HG02588 (cell line): ENCODE results near the gene SLC7A6.

ENCODE experiments used
- ATAC-seq: cut with Tn5 transposase; IDR thresholded peaks from one replicate; pipeline ENCODE4 v1.9.1; 2021; ENCODE audit warnings: mild to moderate bottlenecking, moderate library complexity; ENCODE audit not compliant: unreplicated experiment

SLC7A6 gene

DNA sequence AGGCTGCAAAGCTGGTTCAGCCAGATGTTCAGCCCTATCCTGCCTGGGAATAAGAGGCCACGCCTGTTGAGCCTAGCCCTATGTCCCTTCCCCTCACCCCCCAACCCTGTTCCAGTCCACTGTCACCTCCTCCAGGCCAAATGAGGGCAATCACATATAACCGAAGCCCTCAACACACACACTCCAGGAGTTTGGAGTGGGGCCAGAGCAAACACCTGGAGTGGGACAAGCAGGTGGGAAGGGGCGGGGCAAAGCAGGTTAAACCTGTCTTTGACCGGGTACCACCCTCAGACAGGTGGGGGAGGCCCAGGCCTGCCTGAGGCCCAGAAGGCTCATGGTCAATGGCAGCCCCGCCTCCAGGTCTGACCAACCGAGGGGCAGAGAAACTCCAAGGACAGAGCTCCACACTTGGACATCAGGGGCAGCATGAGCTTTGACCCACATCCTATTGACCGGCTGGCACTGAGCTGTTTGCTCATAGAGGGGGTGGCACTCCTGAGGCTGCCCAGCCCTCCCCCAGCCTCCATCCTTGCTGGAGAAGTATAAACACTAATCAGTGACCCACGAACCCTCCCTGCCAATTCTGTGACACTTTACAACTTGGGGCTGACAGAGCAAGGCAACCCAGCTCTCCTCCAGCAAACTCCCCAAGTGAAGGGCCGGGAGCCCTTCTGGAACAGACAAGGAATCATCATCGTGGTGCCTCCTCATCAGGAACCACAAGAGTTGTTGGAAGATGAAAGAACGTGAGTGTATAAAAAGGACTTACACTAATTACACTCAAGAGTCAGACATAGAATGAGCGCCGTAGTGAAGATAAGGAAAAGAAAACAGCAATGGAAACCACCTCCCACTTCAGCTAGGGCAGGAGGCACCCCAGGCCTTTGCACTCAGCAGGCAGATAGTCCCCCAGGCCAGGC lies 29.9 kb upstream of the SLC7A6 start:
- no peak for ATAC-seq

DNA sequence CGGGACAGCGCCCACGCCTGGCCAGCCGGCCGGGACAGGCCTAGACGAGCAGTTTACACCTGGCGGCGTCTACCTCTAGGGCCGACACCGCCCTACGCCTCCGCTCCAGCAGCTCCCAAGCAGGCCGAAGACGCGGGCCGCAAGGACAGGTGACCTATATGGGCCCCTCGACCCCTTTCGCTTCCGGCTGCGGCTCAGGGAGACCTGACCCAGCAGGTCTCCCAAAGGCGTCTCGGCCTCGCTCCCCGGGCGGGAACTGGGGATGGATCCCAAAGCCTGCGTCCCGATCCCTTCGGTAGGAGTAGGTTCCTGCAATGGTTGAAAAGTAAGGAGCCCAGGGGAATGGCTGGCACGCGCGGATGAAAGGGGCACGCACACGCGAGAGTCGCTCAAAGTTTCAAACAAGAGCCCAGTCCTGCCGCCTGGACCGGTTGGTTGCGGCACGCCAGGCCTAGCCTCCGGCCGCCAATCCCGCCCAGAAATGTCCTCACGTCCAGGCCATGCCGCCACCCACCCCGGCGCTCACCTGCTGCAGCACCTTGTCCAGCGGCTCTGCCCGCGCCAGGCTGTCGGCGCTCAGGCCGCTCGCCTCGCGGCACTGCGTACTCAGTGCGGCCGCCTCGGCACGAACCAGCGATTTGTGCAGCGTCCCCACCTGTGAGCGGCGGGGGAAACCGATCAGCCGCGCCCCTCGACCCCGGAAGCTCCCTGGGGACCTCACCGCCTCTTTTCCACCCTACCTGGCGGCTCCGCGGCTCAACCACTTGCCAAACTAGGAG lies 29.0 kb upstream of the SLC7A6 start:
- ATAC-seq, result no peak

DNA sequence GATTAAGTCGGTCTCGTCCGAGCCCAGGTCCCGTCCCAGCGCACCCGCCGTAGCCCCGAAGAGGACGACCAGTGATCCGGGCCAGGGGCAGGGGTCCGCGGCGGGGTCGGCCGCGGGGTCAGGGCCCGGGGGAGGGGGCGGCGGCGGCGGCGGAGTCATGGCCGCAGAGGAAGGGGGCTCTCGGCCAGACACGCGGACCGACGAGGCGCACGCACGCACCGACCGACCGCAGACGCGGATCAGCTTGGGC lies 28.5 kb upstream of the SLC7A6 start, which contains the start of gene ESRP2:
TSS of gene ESRP2 (minus strand) at position 241 of the 250 bp plus-strand sequence. CDS start at position 159, 82 bp downstream.
- no peak for ATAC-seq

DNA sequence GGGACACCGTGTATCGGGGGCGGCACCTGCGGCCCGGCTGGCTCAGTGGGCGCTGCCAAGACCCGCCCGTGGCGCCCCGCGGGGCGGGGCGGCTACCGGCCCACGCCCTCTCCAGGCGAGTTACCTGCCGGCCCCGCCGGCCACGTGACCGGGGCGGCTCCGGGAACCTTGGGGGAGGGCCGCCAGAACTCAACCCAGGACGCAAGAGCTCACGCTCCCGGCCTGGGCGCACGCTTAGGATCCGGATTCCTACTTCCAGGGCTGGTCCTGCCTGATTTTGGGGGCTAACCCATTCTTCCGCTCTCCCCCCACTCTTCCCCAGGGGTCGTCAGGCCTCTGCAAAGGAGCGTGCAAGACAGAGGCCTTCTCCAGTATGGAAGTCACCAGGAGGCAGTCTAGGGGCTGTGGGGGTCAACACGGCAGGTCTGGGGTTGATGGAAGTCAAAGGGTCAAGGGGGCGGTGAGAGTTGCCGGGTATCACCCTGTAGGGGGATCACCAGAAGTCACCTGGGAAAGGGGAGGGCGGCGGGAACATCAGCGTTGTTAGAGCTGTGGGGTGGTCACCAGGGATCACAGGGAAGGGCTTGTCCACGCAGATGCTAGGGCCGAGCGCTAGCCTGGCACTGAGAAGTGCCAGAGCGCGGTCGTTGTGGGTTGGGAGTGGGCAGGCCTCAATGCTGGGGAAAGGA lies 28.0 kb upstream of the SLC7A6 start:
- ATAC-seq, result no peak

DNA sequence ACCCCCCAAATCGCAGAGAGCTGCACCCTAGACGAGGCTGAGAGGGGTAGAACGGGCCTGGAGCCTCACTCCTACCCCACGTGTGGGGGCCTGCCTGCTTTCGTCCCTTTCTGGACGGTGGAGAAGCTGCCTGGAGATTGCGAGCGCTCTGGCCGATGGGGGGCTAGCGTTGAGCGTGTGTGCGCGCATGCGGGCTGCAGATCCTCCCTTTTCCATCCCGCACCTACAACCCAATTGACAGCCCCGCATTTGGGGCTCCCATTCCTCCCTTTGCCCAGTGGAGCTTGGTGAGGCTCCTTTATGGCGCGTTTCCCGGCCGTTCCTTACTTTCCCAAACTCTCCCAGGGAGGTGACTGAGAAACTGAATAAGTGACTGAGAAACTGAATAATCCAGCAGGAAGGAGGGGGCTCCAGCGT lies 27.5 kb upstream of the SLC7A6 start:
- ATAC-seq, result no peak

DNA sequence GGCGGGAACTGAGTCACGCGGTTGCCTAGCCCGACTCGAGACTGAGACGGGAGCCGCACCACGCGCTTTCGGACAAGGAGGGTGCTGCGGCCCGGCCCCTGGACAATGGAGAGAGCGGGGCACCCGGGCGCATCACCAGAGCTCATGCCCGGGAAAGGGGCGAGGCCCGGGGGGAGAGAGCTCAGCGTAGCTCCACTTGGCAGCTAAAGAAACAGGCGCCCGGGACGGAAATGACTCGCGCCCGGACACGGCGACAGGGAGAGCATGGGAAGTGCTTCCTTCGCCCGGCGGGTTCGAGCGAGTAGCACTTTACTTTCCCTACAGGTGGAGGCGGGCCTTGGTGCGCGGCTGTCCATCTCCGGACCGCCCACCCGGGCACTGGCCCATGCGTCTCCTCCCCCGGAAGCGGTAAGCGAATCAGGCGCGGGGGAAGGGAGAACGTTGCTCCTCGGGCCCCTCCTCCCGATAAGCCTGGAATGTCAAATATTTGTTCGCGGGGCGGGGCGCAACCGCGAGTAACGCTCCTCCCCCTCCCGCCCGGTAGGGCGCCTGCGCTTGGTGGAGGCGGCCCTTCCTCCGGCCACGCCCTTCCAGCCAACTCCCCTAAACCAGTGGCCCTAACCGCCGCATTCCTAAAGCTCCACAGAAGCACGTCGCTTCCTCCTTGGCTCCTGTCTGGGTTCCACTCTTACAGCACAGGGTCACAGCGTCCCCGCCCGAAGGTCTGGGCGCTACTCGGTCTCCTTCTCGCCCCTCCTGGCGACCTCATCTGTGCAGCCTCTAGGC lies 26.9 kb upstream of the SLC7A6 start:
- peak; percentile 70 for ATAC-seq

DNA sequence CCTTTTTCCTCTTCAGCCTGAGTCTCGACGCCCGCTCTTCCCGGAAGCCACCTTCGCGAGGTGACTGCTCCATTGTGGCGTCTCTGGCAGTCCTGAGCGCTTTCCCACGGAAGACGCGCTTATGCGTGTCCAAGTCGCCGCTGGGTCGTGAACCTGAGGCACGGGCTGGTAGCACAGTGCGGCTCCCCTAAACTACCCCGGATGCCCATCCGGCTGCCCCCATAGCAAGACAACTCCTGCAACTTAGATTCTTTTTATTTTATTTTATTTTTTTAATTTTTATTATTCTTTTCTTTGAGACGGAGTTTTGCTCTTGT lies 26.3 kb upstream of the SLC7A6 start:
- peak; percentile 10 for ATAC-seq

DNA sequence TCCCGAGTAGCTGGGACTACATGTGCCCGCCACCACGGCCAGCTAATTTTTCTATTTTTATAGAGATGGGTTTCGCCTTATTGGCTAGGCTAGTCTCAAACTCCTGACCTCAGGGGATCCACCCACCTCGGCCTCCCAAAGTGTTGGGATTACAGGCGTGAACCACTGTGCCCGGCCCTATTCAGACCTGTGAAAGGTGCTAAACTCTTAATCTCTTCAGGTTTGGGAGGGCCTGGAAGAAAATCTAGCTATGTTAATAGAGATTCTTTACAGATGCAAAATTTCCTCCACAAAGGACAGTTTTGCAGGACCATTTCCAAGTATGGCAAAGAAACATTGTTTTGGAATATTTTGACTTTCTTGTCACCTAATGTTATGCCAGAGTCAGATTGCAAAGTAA lies 22.2 kb upstream of the SLC7A6 start:
- ATAC-seq, result no peak

DNA sequence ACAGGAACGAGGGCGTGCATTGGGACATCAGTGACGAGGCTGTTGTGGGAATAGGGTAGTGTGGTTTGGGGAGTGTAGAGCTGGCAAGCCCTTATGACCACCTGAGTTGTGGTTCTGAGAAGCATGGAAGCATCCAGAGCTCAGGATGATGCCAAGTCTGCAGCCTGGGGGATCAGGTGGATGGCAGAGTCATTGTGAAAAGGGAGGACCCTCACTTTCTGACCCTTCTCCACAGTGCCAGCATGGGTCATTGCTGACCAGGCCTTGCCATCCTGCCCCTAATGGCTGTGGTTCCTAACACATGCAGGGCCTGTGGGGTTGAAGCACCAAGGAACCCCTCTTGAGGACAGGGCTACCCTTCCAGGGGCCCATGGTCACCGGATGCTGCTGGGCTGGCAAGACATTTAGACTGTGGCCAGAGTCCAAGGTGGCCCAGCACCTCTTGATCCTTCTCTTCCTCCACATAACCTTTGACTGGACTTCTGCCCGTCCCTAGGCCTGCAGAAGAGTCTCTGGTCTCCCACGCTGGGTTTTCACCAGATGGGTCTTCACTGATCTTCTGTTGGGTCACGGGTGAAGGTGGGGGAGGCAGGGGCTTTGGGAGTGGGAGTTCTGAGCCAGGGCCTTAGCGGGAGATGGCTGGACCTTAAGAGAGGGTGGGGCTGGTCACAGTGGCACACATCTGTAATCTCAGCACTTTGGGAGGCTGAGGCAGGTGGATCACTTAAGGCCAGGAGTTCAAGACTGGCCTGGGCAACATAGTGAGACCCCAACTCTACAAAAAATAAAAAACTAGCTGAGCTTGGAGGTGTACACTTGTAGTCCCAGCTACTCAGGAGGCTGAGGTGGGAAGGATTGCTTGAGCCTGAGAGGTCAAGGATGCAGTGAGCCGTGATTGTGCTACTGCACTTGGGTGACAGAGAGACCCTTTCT lies 21.1 kb upstream of the SLC7A6 start:
- no peak for ATAC-seq

DNA sequence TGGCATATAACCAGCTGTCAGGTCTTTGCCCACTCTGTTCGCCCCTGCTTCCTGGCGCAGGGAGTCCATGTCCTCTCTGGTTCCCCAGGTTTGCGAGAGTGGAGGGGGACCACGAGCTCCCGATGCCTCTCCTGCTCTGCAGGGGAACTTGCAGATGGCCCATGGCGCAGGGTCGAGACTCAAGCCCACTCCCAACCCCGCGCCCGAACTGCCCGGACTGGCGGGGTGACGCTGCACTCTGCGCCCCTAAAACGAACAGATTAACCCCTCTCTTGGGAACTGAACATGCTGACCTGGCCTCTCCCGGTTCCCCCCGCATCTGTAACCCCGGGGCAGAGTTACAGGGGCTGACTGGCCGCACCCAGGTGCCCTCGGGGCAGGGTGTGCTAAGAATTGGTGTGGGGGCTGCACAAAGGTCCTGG lies 19.8 kb upstream of the SLC7A6 start:
- ATAC-seq, result no peak

DNA sequence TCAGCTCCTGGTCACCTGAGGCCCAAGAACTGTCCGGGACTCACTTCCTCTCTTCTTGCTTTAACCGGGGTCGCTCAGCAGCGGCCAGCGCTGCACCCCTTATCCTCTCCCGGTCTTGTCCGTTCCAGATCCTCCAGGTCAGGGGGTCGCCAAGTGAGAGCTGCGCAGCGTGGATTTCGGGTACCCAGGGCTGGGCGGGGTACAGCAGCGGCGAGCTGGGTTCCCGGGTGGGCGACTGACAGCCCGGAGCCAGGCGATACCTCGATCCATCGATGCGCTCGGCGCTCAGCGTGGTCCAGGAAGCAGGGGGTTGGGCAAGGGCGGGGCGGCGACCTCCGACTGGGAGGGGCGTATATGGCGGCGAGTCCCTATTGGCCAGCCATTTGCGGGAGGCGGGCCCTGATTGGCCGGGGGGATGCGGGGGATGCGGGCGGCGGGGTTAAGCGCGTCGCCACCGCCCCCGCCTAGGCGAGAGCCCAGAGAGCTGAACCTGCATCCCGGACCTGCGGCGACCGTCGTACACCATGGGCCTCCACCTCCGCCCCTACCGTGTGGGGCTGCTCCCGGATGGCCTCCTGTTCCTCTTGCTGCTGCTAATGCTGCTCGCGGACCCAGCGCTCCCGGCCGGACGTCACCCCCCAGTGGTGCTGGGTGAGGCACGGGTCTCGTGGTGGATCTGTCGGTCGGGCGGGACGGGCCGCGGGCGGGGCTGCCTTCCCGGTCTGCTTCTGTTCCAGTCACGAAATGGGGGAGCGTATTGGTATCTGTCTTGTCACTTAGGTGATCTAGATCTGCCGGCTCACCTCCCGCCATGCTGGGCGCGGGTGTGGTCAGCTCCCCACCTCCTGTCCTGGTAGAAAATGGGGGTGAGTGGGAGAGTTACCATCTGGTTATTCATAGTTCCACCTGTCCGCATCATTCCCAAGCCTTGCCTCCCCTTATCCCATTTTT lies 19.1 kb upstream of the SLC7A6 start, which contains the start of gene PLA2G15:
TSS of gene PLA2G15 (plus strand) at position 471 of the 951 bp plus-strand sequence. CDS start at position 525, 54 bp downstream.
- peak; percentile 76 for ATAC-seq

DNA sequence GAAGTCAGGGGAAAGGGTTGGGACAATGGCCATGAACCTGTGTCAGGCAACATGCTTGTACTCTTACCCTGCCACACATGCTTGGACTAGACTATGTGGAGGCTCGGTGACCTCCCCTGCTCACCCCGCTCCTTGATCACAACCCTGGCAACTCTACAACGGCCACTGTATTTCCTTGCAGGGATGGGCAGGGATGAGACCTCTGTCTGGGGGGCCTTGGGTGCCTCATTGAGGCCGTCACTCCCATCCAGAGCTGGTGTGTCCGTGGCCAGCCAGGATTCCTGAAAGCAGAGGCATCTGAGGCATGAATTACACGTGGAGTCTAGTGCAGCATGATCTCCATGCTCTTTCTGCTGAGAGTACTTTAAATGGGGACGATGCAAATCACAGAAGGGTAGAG lies 18.2 kb upstream of the SLC7A6 start:
- no peak for ATAC-seq

DNA sequence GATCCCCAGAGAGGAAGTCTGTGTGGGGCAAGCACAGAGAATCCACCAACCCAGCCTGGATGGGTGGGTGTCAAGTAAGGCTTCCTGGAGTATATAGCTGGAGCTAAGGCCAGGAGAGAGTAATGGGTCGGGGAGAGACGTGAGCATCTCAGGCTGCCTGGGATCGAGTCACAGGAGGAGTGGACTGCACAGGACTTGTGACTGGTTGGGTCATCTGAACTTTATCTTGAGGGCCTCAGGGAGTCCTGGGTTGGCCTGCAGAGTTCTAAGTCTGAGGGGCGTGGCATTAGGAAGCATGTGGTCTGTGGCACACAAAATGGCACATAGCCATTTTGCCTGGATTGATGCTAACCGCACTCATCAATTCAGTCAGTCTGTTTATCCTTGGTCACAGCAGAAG lies 17.7 kb upstream of the SLC7A6 start:
- no peak for ATAC-seq

DNA sequence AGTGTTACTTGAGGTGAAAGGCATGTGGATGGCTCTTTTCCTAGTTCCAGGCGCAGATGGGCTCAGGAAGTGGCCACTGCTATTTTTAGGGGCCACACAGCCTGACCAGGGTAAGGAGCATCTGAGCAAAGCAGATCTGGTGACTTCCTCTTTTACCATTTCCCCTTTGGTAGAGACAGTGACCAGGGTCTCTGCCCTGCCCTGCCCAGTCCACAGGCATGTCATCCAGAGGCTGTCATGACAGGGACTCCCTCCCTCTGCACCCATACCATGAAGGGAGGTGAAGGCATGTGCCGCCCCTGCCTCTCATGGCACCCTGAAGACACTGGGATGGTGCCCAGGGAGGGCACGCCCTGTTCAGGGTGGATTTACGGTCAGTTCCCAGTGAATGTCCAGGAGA lies 16.9 kb upstream of the SLC7A6 start:
- ATAC-seq, result no peak

DNA sequence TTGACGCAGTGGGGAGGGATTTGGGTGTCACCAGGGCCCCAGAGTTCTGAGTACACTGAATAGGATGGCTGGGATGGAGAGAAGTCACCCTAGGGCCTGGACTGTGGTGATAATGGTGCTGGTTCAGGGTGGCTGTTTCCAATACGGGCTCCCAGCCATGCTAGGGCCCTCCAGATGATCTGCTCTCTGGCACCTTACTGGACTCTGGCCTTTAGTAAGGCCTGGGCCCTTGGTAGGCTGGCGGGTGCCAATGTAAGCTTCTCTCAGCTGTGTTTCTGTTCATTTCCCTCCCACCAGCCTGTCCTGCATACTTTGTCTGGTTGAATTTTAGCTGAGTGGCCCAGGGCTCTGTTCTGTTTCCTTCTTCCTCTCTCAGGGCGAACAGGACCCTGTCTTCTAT lies 16.4 kb upstream of the SLC7A6 start:
- ATAC-seq, result no peak

DNA sequence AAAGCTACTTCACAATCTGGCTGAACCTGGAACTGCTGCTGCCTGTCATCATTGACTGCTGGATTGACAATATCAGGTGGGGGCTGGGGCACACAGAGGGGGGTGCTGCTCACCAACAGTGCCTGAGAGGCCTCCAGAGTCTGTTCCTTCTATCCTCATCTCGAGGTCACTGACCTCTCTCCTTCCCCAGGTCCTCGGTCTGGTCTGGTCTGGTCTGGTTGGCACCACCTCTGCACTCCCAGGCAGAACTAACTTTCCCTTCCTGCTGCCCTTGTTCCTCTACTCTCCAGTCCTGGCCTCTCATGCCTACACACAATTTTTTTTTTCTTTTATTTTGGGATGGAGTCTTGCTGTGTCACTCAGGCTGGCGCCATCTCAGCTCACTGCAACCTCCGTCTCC lies 15.0 kb upstream of the SLC7A6 start:
- ATAC-seq, result no peak

DNA sequence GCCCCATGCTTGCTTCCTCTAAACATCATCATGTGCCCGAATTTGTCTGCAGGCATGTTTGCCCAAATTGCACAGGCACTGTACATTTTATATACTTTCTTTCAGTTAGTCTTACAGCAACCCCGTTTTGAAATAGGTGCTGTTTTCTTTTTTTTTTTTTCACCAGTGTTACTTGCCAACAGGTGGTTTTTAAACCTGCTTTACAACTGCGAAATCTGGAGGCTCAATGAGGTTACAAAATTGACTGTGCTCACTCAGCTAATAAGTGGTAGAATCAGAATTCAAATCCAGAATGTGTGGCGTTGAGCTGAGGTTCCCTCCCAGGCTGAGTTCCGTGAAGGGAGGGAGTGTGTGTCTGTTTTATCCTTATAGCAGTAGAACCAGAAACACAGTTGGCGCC lies 13.4 kb upstream of the SLC7A6 start:
- ATAC-seq, result no peak

DNA sequence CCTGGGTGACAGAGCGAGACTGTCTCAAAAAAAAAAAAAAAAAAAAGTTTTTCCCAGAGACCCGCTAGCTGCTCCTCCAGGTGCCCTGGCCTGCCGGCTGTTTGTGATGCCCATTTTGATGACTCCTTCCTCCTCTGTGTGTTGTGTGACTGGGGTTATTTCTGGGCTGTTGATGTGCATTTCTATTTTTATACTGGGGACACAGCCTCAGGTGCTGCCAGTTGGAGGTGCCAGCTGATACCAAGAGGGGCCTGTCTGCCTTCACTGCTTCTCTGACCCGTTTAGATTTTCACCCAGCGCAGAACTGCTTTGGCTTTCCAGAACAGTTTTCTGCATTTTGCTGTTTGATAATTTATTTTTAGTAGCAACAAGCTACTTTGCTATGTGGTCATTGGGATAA lies 12.5 kb upstream of the SLC7A6 start:
- ATAC-seq, result no peak

DNA sequence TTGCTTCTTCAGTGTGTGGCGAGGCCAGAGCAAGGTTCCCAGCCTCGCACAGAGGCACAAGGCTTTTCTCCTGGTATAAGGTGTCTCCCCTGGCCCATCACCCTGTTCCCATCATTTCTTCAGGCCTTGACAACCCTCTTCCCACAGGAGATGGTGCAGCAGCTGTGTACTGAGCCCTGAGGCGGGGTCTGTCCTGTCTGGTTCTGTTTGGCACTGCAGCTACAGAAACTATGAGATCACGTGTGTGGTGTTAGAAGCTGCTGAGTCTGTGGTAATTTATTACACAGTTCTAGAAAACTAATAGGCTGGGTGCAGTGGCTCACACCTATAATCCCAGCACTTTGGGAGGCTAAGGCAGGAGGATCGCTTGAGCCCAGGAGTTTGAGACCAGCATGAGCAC lies 11.9 kb upstream of the SLC7A6 start:
- ATAC-seq, result no peak
